ENCODE measurements around the gene BEST1.
"Not testable (repeated sequence)": the region's sequence is repeated elsewhere in the genome, so short reads cannot be mapped to it uniquely, and the experiment has no call there.

BEST1 gene

GRCh38 chr11:61961570-61962212 is 11.5 kb downstream of the BEST1 start:
- Histone ChIP-seq H3K36me3 (ENCODE audit: insufficient read depth, low read length) (peaks cover 38% of the 10 kb centered on the region), H3K27me3 (ENCODE audit: control insufficient read depth, insufficient read depth, low read length) (no peaks in the 10 kb centered on the region)

GRCh38 chr11:61962213-61963015 is 12.3 kb downstream of the BEST1 start:
- Histone ChIP-seq H3K4me3 (ENCODE audit: low read length) (no peak overlapping the region), H3K27me3 (ENCODE audit: control insufficient read depth, insufficient read depth, low read length) (no peaks in the 10 kb centered on the region), H3K36me3 (ENCODE audit: insufficient read depth, low read length) (peaks cover 36% of the 10 kb centered on the region), H3K4me1 (ENCODE audit: control insufficient read depth, insufficient read depth, low read length) (peaks cover 33% of the 10 kb centered on the region), H3K9ac (ENCODE audit: low read depth, low read length) (no peak overlapping the region), H3K9me3 (replicated peaks; ENCODE audit: low read length) (no peaks in the 10 kb centered on the region), H3K4me2 (ENCODE audit: low read length) (no peak overlapping the region)

More at GRCh38 chr11:61961570-61962212, 11.5 kb downstream of the BEST1 start:
- Histone ChIP-seq H3K9ac (ENCODE audit: low read depth, low read length) (no peak overlapping the region), H3K4me1 (ENCODE audit: control insufficient read depth, insufficient read depth, low read length) (peaks cover 33% of the 10 kb centered on the region), H3K4me3 (ENCODE audit: low read length) (no peak overlapping the region), H3K4me2 (ENCODE audit: low read length) (no peak overlapping the region), H3K9me3 (replicated peaks; ENCODE audit: low read length) (no peaks in the 10 kb centered on the region)

GRCh38 chr11:61963016-61963281 is 12.8 kb downstream of the BEST1 start:
- H3K9ac ChIP-seq (ENCODE audit: low read depth, low read length) = no peak overlapping the region
- peaks cover 36% of the 10 kb centered on the region for H3K36me3 ChIP-seq (ENCODE audit: insufficient read depth, low read length)
- H3K4me3 ChIP-seq (ENCODE audit: low read length) = no peak overlapping the region
- H3K27me3 ChIP-seq (ENCODE audit: control insufficient read depth, insufficient read depth, low read length) = no peaks in the 10 kb centered on the region
- H3K9me3 ChIP-seq (replicated peaks; ENCODE audit: low read length) = no peaks in the 10 kb centered on the region
- no peak overlapping the region for H3K4me2 ChIP-seq (ENCODE audit: low read length)
- peaks cover 33% of the 10 kb centered on the region for H3K4me1 ChIP-seq (ENCODE audit: control insufficient read depth, insufficient read depth, low read length)

- peak overlapping the region; percentile 24 for H3K9ac ChIP-seq (ENCODE audit: low read depth, low read length)
- peak overlapping the region; percentile 99 for H3K4me3 ChIP-seq (ENCODE audit: low read length)
- H3K4me1 ChIP-seq (ENCODE audit: control insufficient read depth, insufficient read depth, low read length) = peaks cover 37% of the 10 kb centered on the region
- no peaks in the 10 kb centered on the region for H3K9me3 ChIP-seq (replicated peaks; ENCODE audit: low read length)
- no peaks in the 10 kb centered on the region for H3K27me3 ChIP-seq (ENCODE audit: control insufficient read depth, insufficient read depth, low read length)
- peaks cover 36% of the 10 kb centered on the region for H3K36me3 ChIP-seq (ENCODE audit: insufficient read depth, low read length)
- H3K4me2 ChIP-seq (ENCODE audit: low read length) = peak overlapping the region; percentile 95
These were observed 13.3 kb downstream of the BEST1 start for GRCh38 chr11:61963282-61964057.

DNA sequence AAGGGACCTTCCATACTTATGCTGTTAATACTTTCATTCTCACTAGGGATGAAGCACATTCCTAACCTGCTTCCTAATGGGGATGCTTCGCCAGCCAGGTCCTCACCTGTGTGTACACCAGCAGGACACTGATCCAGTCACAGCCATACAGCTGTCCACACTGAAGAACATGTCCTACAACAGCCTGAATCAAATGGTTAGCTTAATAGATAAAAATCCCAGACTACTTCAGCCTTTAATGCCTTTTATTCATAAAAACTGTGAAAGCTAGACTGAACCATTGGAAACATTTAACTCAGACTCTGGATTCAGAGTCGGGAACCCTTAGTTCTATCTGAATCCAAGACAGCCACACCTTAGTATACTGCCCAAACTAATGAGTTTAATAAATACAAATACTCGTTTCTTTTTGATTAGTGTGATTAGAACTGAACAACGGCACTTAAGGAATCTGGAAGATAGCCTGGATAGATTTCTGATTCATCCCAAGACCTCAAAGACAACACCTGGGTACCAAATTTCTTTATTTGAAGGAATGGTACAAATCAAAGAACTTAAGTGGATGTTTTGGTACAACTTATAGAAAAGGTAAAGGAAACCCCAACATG is 14.0 kb downstream of the BEST1 start:
- Histone ChIP-seq H3K4me3 (ENCODE audit: low read length) (peak overlapping the region; percentile 99), H3K4me2 (ENCODE audit: low read length) (peak overlapping the region; percentile 95), H3K27me3 (ENCODE audit: control insufficient read depth, insufficient read depth, low read length) (no peaks in the 10 kb centered on the region), H3K9me3 (replicated peaks; ENCODE audit: low read length) (no peaks in the 10 kb centered on the region), H3K36me3 (ENCODE audit: insufficient read depth, low read length) (peaks cover 36% of the 10 kb centered on the region), H3K4me1 (ENCODE audit: control insufficient read depth, insufficient read depth, low read length) (peaks cover 44% of the 10 kb centered on the region), H3K9ac (ENCODE audit: low read depth, low read length) (peak overlapping the region; percentile 24)

DNA sequence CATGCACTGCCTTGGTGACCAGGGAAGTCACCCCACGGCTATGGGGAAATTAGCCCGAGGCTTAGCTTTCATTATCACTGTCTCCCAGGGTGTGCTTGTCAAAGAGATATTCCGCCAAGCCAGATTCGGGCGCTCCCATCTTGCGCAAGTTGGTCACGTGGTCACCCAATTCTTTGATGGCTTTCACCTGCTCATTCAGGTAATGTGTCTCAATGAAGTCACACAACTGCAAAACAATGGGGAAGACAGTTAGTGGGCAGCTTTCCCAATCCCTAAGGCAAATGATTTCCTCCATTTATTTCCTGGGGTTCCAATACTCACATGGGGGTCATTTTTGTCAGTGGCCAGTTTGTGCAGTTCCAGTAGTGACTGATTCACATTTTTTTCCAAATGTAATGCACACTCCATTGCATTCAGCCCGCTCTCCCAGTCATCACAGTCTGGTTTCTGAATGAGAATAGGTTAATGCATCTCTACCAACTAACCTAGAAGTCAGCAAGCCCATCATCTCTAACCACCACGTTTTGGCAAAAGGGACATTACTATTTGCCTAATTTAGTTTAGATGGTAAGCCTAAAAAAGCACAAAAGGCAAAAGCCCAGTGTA is 14.6 kb downstream of the BEST1 start:
- Histone ChIP-seq H3K4me3 (ENCODE audit: low read length) (peak overlapping the region; percentile 99), H3K9ac (ENCODE audit: low read depth, low read length) (peak overlapping the region; percentile 96)
- not testable (repeated sequence) for H3K9me3 ChIP-seq (replicated peaks; ENCODE audit: low read length)

DNA sequence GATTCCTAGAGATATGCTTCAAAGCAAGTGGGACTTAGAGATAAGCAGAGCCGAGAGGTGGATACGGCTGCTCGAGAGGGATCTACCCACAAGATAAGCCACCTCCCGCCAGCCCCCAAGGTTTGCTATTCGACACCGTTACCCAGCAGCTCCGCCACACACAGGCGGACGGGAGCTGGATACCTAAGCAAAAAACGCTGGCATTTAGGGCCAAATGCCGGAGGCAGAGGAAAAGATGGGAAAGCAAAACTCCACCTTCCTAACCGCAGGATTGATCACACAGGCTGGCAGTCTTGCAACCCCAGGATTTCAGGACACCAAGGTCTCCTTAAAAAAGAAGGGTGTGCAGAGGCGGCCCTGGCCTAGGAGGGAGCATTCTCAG is 16.6 kb downstream of the BEST1 start:
- Histone ChIP-seq H3K36me3 (ENCODE audit: insufficient read depth, low read length) (peaks cover 36% of the 10 kb centered on the region), H3K4me3 (ENCODE audit: low read length) (peak overlapping the region; percentile 99), H3K9ac (ENCODE audit: low read depth, low read length) (peak overlapping the region; percentile 96), H3K27me3 (ENCODE audit: control insufficient read depth, insufficient read depth, low read length) (no peaks in the 10 kb centered on the region), H3K4me2 (ENCODE audit: low read length) (peak overlapping the region; percentile 95), H3K9me3 (replicated peaks; ENCODE audit: low read length) (no peaks in the 10 kb centered on the region), H3K4me1 (ENCODE audit: control insufficient read depth, insufficient read depth, low read length) (peaks cover 58% of the 10 kb centered on the region)

More for the DNA sequence above, 14.6 kb downstream of the BEST1 start:
- Histone ChIP-seq H3K4me1 (ENCODE audit: control insufficient read depth, insufficient read depth, low read length) (peaks cover 48% of the 10 kb centered on the region), H3K4me2 (ENCODE audit: low read length) (peak overlapping the region; percentile 95), H3K36me3 (ENCODE audit: insufficient read depth, low read length) (peaks cover 36% of the 10 kb centered on the region)
- H3K27me3 ChIP-seq (ENCODE audit: control insufficient read depth, insufficient read depth, low read length) = not testable (repeated sequence)

DNA sequence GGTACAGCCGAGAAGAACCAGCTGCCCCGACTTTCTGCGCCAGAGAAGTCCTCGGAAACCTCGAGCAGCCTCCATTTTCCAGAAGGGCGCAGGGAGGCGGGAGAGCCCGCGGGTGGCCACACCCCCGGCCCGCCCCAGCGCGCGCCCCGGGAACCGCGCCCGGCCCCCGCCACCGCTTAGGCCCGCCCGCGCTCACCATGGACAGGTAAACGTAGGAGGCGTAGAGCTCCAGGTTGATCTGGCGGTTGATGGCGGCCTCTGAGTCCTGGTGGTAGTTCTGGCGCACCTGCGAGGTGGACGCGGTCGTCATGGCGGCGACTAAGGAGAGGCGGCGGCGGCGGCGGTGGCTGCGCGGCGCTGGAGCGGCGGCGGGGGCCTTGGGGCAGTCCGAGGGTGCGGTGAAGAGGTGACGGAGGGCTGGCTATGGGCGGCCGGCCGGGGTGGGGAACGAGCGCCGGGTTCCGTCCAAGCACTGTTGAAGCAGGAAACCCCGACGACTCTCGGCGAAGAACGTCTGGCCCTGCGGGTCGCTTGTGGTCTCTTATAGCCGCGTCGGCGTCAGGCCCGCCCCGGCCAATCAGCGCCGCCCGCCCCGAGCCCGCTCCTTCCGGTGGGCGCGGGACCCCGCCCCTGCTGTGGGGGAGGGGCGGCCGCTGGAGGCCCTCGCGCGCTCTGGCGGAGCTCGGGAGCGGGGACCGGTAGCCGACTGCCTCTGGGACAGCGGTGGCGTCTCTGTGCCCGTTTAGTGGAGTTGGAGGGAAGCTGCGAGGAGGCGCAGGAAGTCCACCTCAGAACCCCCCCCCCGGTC is 17.2 kb downstream of the BEST1 start, which contains the start of gene FTH1:
Gene FTH1 (minus strand): TSS at position 519 of the 808 bp plus-strand sequence. CDS start 209 bp downstream, at position 310.
- H3K27me3 ChIP-seq (ENCODE audit: control insufficient read depth, insufficient read depth, low read length) = no peaks in the 10 kb centered on the region
- H3K9ac ChIP-seq (ENCODE audit: low read depth, low read length) = peak within 1 kb of the TSS; percentile 96
- peaks cover 56% of the 10 kb centered on the region for H3K4me1 ChIP-seq (ENCODE audit: control insufficient read depth, insufficient read depth, low read length)
- peaks cover 36% of the 10 kb centered on the region for H3K36me3 ChIP-seq (ENCODE audit: insufficient read depth, low read length)
- H3K4me3 ChIP-seq (ENCODE audit: low read length) = peak within 1 kb of the TSS; percentile 99
- H3K4me2 ChIP-seq (ENCODE audit: low read length) = peak within 1 kb of the TSS; percentile 96
- no peaks in the 10 kb centered on the region for H3K9me3 ChIP-seq (replicated peaks; ENCODE audit: low read length)

GRCh38 chr11:61967924-61968757 is 18.0 kb downstream of the BEST1 start:
- Histone ChIP-seq H3K9ac (ENCODE audit: low read depth, low read length) (peak overlapping the region; percentile 96), H3K4me3 (ENCODE audit: low read length) (peak overlapping the region; percentile 99), H3K4me1 (ENCODE audit: control insufficient read depth, insufficient read depth, low read length) (peaks cover 63% of the 10 kb centered on the region), H3K36me3 (ENCODE audit: insufficient read depth, low read length) (peaks cover 36% of the 10 kb centered on the region), H3K9me3 (replicated peaks; ENCODE audit: low read length) (no peaks in the 10 kb centered on the region), H3K27me3 (ENCODE audit: control insufficient read depth, insufficient read depth, low read length) (no peaks in the 10 kb centered on the region), H3K4me2 (ENCODE audit: low read length) (peak overlapping the region; percentile 96)

Data from skeletal muscle satellite cell (primary cell).